Tracheal epithelial cell (primary cell): ENCODE measurements around the gene UNC93B1. TPM values are rescaled to one million over a fixed set of nuclear protein-coding genes. Genes with fewer than 3 reads are reported as not detected.

Experiments used
- total RNA-seq: library from RNA; depleted of rRNA; stranded (reverse); fragments of >200 nt; gene quantifications from 2 replicates; pipeline ENCODE4 v1.2.1, GENCODE V29; 2014

The UNC93B1 gene
- 48.2 and 51.4 TPM in 2 replicates for total RNA-seq

GRCh38 chr11:68003846-68004550, at the start of gene UNC93B1:
UNC93B1 (minus strand) TSS chr11:68004097; CDS start chr11:68004043, 54 bp downstream.

GRCh38 chr11:68038718-68039525, 35.0 kb upstream of the UNC93B1 start, which contains the start of gene TCIRG1:
TCIRG1 (plus strand) TSS chr11:68039025; CDS start chr11:68041272, 2,247 bp downstream.

GRCh38 chr11:68030318-68031143, 26.6 kb upstream of the UNC93B1 start, which contains the start of gene NDUFS8:
NDUFS8 (plus strand) TSS chr11:68030681; CDS start chr11:68032152, 1,471 bp downstream.

GRCh38 chr11:68010090-68011041, 6.5 kb upstream of the UNC93B1 start, which contains the start of gene ALDH3B1:
ALDH3B1 (plus strand) TSS chr11:68010327; CDS start chr11:68015298, 4,971 bp downstream.

Other genes with a start within 250 kb of the UNC93B1 start
- gene ALDH3B1, start 6.2 kb upstream of the UNC93B1 start, total RNA-seq: 3.9 and 11.7 TPM in 2 replicates
- gene NDUFS8, start 26.6 kb upstream of the UNC93B1 start, total RNA-seq: 120 and 151 TPM in 2 replicates
- 56.3 and 78.8 TPM in 2 replicates for gene TCIRG1, start 34.9 kb upstream of the UNC93B1 start, total RNA-seq
- 3.1 and 8.1 TPM in 2 replicates for gene CHKA, start 117.3 kb upstream of the UNC93B1 start, total RNA-seq
- 24.1 and 27.5 TPM in 2 replicates for gene KMT5B, start 209.2 kb upstream of the UNC93B1 start, total RNA-seq